GM23338 (cell line): ENCODE measurements around the gene SLC13A5. TPM values are rescaled to one million over a fixed set of nuclear protein-coding genes. Genes with fewer than 3 reads are reported as not detected.
A peak's percentile ranks its signal among the peaks of the same experiment; 100 is the strongest.

Experiments used
- ATAC-seq: fragments of 200-7000 bp; cut with Tn5 transposase; 3 replicates; pipeline ENCODE4 v1.9.1; 2020
- DNase-seq: peaks from one replicate; pipeline ENCODE4 v3.0.0-alpha.2; 2015; ENCODE audit warnings: low spot score
- H2AFZ ChIP-seq: fragments of 200-600 bp; sonication (generic); 2 replicates; pipeline ENCODE4 v1.8.0; 2016; ENCODE audit warnings: antibody characterized with exemption, mild to moderate bottlenecking, moderate library complexity
- H3F3A ChIP-seq: fragments of 200-600 bp; sonication (generic); replicated peaks from 2 replicates; pipeline ENCODE4 v1.8.0; 2017; ENCODE audit warnings: antibody characterized with exemption, mixed run types, low read depth
- H3K27ac ChIP-seq: fragments of 200-600 bp; sonication (generic); 2 replicates; pipeline ENCODE4 v1.6.1; 2016; ENCODE audit warnings: low read depth
- H3K27me3 ChIP-seq: fragments of 200-600 bp; sonication (generic); 2 replicates; pipeline ENCODE4 v1.8.0; 2016; ENCODE audit warnings: mild to moderate bottlenecking, mixed run types, moderate library complexity; ENCODE audit not compliant: insufficient read depth
- H3K36me3 ChIP-seq: fragments of 200-600 bp; sonication (generic); 2 replicates; pipeline ENCODE4 v1.8.0; 2016; ENCODE audit warnings: mild to moderate bottlenecking; ENCODE audit not compliant: insufficient read depth
- H3K4me1 ChIP-seq: fragments of 200-600 bp; sonication (generic); 2 replicates; pipeline ENCODE4 v1.8.0; 2016; ENCODE audit warnings: mild to moderate bottlenecking, moderate library complexity; ENCODE audit not compliant: insufficient read depth
- H3K4me2 ChIP-seq: fragments of 200-600 bp; sonication (generic); 2 replicates; pipeline ENCODE4 v1.7.1; 2017; ENCODE audit warnings: mixed run types
- H3K4me3 ChIP-seq: fragments of 200-600 bp; sonication (generic); 2 replicates; pipeline ENCODE4 v1.6.1; 2016; ENCODE audit warnings: mixed run types
- H3K79me2 ChIP-seq: fragments of 200-600 bp; sonication (generic); replicated peaks from 2 replicates; pipeline ENCODE4 v1.8.0; 2017; ENCODE audit warnings: mild to moderate bottlenecking; ENCODE audit not compliant: insufficient read depth
- H3K9me2 ChIP-seq: fragments of 200-600 bp; sonication (generic); 2 replicates; pipeline ENCODE4 v1.8.0; 2017; ENCODE audit not compliant: insufficient read depth
- H4K20me1 ChIP-seq: fragments of 200-600 bp; sonication (generic); replicated peaks from 2 replicates; pipeline ENCODE4 v1.8.0; 2017; ENCODE audit warnings: mild to moderate bottlenecking; ENCODE audit not compliant: insufficient read depth
- H3K27ac Mint-ChIP-seq: 2 replicates; pipeline ENCODE4 v1.8.0; 2020; ENCODE audit warnings: inconsistent platforms, mild to moderate bottlenecking, moderate library complexity, mixed read lengths
- H3K27me3 Mint-ChIP-seq: 3 replicates; pipeline ENCODE4 v1.8.0; 2022; ENCODE audit warnings: low read depth, mild to moderate bottlenecking, moderate library complexity, mixed read lengths, inconsistent platforms; ENCODE audit not compliant: insufficient read depth, poor library complexity
- H3K36me3 Mint-ChIP-seq: 3 replicates; pipeline ENCODE4 v1.8.0; 2021; ENCODE audit warnings: low read depth, mild to moderate bottlenecking, inconsistent platforms, moderate library complexity, mixed read lengths
- H3K4me1 Mint-ChIP-seq: 3 replicates; pipeline ENCODE4 v1.8.0; 2020; ENCODE audit warnings: mild to moderate bottlenecking, inconsistent platforms, mixed read lengths
- H3K4me3 Mint-ChIP-seq: 3 replicates; pipeline ENCODE4 v1.8.0; 2021; ENCODE audit warnings: moderate library complexity, mild to moderate bottlenecking, inconsistent platforms, mixed read lengths
- H3K9me3 Mint-ChIP-seq: 3 replicates; pipeline ENCODE4 v1.8.0; 2020; ENCODE audit warnings: moderate library complexity, mild to moderate bottlenecking, inconsistent platforms, mixed read lengths
- CREB1 ChIP-seq: fragments of 250-450 bp; sonication (Bioruptor Pico); IDR thresholded peaks from 2 replicates; pipeline ENCODE4 v1.5.0; 2020; ENCODE audit warnings: low read depth, mild to moderate bottlenecking, moderate library complexity
- CTCF ChIP-seq, 2 experiments: fragments of 200-600 bp in 1 of 2; sonication (generic) in 1 of 2; conservative IDR thresholded peaks; 2 replicates each; pipeline versions ENCODE4 v1.5.1 to v1.6.1; 2016 to 2017; ENCODE audit warnings: antibody characterized with exemption in 2 of 2, low read depth in 2 of 2, mild to moderate bottlenecking in 2 of 2, moderate library complexity in 1 of 2
- EZH2 ChIP-seq: fragments of 200-600 bp; sonication (generic); IDR thresholded peaks from one replicate; pipeline ENCODE4 v1.8.0; 2017; ENCODE audit warnings: antibody characterized with exemption, mild to moderate bottlenecking, low read depth; ENCODE audit not compliant: unreplicated experiment
- EZH2phosphoT487 ChIP-seq: fragments of 200-600 bp; sonication (generic); IDR thresholded peaks from one replicate; pipeline ENCODE4 v1.8.1; 2018; ENCODE audit warnings: antibody characterized with exemption; ENCODE audit not compliant: unreplicated experiment
- JUNB ChIP-seq: IDR thresholded peaks from one replicate; pipeline ENCODE4 v1.6.1; 2016; ENCODE audit warnings: antibody characterized with exemption; ENCODE audit not compliant: unreplicated experiment
- NANOG ChIP-seq: IDR thresholded peaks from 2 replicates; pipeline ENCODE4 v1.6.1; 2016; ENCODE audit warnings: antibody characterized with exemption, borderline replicate concordance
- POLR2AphosphoS5 ChIP-seq: IDR thresholded peaks from 2 replicates; pipeline ENCODE4 v1.6.1; 2016; ENCODE audit warnings: antibody characterized with exemption, low read depth
- REST ChIP-seq: IDR thresholded peaks from one replicate; pipeline ENCODE4 v1.6.1; 2018; ENCODE audit warnings: antibody characterized with exemption; ENCODE audit not compliant: unreplicated experiment
- STAT1 ChIP-seq: IDR thresholded peaks from one replicate; pipeline ENCODE4 v1.6.1; 2016; ENCODE audit warnings: antibody characterized with exemption; ENCODE audit not compliant: unreplicated experiment
- ZNF114 ChIP-seq: fragments of 250-450 bp; sonication (Bioruptor Pico); IDR thresholded peaks from 2 replicates; pipeline ENCODE4 v1.5.0; 2020; ENCODE audit warnings: mild to moderate bottlenecking, moderate library complexity
- ZNF331 ChIP-seq: fragments of 250-450 bp; sonication (Bioruptor Pico); IDR thresholded peaks from 2 replicates; pipeline ENCODE4 v1.5.0; 2020; ENCODE audit warnings: low read depth, mild to moderate bottlenecking, moderate library complexity
- polyA plus RNA-seq: library from polyadenylated mRNA; unstranded; fragments of >200 nt; fragmentation: Nextera tagmentation; extraction: Ambion mirVana; gene quantifications from 2 replicates; pipeline ENCODE4 v1.2.1, GENCODE V29; 2016
- total RNA-seq: library from RNA; depleted of rRNA; stranded (reverse); fragments of >200 nt; shearing (Covaris generic); gene quantifications from 2 replicates; pipeline ENCODE4 v1.2.3, GENCODE V29; 2014
- TF ChIP-seq, protein P1 (sequence below): IDR thresholded peaks from 2 replicates; pipeline ENCODE4 v1.6.1; 2016; ENCODE audit warnings: antibody characterized with exemption
- TF ChIP-seq, protein P2 (sequence below): fragments of 250-450 bp; sonication (Bioruptor Pico); IDR thresholded peaks from 2 replicates; pipeline ENCODE4 v1.5.0; 2020; ENCODE audit warnings: mild to moderate bottlenecking, moderate library complexity

SLC13A5 gene
- total and polyA plus RNA-seq, 2 experiments from 2014 or later = 1.2 to 2.3 TPM

GRCh38 chr17:6755731-6756184 is 42.6 kb upstream of the SLC13A5 start, which contains the start of gene XAF1:
XAF1 (plus strand) TSS chr17:6756046; CDS start chr17:6756079, 33 bp downstream.
- no peak within 1 kb of the TSS; the same call in 2 of the 3 replicates for H3K4me3 Mint-ChIP-seq
- H3K4me2 ChIP-seq = no peak within 1 kb of the TSS
- no peak within 1 kb of the TSS for H3K27ac ChIP-seq

More at GRCh38 chr17:6755731-6756184, 42.6 kb upstream of the SLC13A5 start, which contains the start of gene XAF1:
- no peaks in the 10 kb centered on the region for H4K20me1 ChIP-seq
- no peaks in the 10 kb centered on the region for H3K27me3 ChIP-seq
- peaks cover 30% of the 10 kb centered on the region for H3K4me1 Mint-ChIP-seq
- H3K36me3 Mint-ChIP-seq = no peaks in the 10 kb centered on the region
- H3K4me1 ChIP-seq = peaks cover 22% of the 10 kb centered on the region
- no peak; the same call in 2 of the 3 replicates for ATAC-seq
- no peak for TF ChIP-seq REST
- TF ChIP-seq POLR2AphosphoS5 = no peak
- no peak for TF ChIP-seq EZH2phosphoT487
- no peak for TF ChIP-seq JUNB
- TF ChIP-seq NANOG = no peak
- no peak for TF ChIP-seq EZH2
- TF ChIP-seq CTCF (conservative IDR thresholded peaks at IDR 0.05; ENCODE audit: low read depth in 2 of 2) = no peak
- no peak for TF ChIP-seq ZNF331 (CRISPR knock-in tag)
- no peak for TF ChIP-seq CREB1
- TF ChIP-seq ZNF114 (CRISPR knock-in tag) = no peak
- TF ChIP-seq, protein P1, sequence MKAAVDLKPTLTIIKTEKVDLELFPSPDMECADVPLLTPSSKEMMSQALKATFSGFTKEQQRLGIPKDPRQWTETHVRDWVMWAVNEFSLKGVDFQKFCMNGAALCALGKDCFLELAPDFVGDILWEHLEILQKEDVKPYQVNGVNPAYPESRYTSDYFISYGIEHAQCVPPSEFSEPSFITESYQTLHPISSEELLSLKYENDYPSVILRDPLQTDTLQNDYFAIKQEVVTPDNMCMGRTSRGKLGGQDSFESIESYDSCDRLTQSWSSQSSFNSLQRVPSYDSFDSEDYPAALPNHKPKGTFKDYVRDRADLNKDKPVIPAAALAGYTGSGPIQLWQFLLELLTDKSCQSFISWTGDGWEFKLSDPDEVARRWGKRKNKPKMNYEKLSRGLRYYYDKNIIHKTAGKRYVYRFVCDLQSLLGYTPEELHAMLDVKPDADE = no peak
- TF ChIP-seq, protein P2, sequence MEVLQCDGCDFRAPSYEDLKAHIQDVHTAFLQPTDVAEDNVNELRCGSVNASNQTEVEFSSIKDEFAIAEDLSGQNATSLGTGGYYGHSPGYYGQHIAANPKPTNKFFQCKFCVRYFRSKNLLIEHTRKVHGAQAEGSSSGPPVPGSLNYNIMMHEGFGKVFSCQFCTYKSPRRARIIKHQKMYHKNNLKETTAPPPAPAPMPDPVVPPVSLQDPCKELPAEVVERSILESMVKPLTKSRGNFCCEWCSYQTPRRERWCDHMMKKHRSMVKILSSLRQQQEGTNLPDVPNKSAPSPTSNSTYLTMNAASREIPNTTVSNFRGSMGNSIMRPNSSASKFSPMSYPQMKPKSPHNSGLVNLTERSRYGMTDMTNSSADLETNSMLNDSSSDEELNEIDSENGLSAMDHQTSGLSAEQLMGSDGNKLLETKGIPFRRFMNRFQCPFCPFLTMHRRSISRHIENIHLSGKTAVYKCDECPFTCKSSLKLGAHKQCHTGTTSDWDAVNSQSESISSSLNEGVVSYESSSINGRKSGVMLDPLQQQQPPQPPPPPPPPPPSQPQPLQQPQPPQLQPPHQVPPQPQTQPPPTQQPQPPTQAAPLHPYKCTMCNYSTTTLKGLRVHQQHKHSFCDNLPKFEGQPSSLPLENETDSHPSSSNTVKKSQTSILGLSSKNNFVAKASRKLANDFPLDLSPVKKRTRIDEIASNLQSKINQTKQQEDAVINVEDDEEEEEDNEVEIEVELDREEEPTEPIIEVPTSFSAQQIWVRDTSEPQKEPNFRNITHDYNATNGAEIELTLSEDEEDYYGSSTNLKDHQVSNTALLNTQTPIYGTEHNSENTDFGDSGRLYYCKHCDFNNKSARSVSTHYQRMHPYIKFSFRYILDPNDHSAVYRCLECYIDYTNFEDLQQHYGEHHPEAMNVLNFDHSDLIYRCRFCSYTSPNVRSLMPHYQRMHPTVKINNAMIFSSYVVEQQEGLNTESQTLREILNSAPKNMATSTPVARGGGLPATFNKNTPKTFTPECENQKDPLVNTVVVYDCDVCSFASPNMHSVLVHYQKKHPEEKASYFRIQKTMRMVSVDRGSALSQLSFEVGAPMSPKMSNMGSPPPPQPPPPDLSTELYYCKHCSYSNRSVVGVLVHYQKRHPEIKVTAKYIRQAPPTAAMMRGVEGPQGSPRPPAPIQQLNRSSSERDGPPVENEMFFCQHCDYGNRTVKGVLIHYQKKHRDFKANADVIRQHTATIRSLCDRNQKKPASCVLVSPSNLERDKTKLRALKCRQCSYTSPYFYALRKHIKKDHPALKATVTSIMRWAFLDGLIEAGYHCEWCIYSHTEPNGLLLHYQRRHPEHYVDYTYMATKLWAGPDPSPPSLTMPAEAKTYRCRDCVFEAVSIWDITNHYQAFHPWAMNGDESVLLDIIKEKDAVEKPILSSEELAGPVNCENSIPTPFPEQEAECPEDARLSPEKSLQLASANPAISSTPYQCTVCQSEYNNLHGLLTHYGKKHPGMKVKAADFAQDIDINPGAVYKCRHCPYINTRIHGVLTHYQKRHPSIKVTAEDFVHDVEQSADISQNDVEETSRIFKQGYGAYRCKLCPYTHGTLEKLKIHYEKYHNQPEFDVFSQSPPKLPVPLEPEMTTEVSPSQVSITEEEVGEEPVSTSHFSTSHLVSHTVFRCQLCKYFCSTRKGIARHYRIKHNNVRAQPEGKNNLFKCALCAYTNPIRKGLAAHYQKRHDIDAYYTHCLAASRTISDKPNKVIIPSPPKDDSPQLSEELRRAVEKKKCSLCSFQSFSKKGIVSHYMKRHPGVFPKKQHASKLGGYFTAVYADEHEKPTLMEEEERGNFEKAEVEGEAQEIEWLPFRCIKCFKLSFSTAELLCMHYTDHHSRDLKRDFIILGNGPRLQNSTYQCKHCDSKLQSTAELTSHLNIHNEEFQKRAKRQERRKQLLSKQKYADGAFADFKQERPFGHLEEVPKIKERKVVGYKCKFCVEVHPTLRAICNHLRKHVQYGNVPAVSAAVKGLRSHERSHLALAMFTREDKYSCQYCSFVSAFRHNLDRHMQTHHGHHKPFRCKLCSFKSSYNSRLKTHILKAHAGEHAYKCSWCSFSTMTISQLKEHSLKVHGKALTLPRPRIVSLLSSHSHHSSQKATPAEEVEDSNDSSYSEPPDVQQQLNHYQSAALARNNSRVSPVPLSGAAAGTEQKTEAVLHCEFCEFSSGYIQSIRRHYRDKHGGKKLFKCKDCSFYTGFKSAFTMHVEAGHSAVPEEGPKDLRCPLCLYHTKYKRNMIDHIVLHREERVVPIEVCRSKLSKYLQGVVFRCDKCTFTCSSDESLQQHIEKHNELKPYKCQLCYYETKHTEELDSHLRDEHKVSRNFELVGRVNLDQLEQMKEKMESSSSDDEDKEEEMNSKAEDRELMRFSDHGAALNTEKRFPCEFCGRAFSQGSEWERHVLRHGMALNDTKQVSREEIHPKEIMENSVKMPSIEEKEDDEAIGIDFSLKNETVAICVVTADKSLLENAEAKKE (CRISPR knock-in tag) = no peak
- no peak for TF ChIP-seq STAT1
- H3F3A ChIP-seq = no peaks in the 10 kb centered on the region
- no peaks in the 10 kb centered on the region for H3K79me2 ChIP-seq
- H3K9me3 Mint-ChIP-seq = no peaks in the 10 kb centered on the region
- DNase-seq = no peak
- no peak within 1 kb of the TSS for H3K4me3 ChIP-seq
- H3K9me2 ChIP-seq = 0 out of 2 replicates have a peak, but pooled peaks cover 6% of the 10 kb centered on the region
- peaks cover 15% of the 10 kb centered on the region for H3K27me3 Mint-ChIP-seq
- H3K27ac Mint-ChIP-seq = no peak within 1 kb of the TSS
- no peaks in the 10 kb centered on the region for H3K36me3 ChIP-seq
- peak within 1 kb of the TSS; percentile 74 for H2AFZ ChIP-seq
